ENCODE measurements around the gene AMER1. TPM values are rescaled to one million over a fixed set of nuclear protein-coding genes. Genes with fewer than 3 reads are reported as not detected.

AMER1 gene
- total RNA-seq, 1 experiment from 2014 or later: 6.5 TPM

GRCh38 chrX:64186974-64187761 lies 18.3 kb downstream of the AMER1 start:
- no peak for DNase-seq
- no TSS peak for BruUV-seq (replicated peaks)
- Histone ChIP-seq H2AFZ (no peak overlapping the region), H3K4me3 (no peak overlapping the region), H3F3A (ENCODE audit: insufficient read depth, low read depth) (no peaks in the 10 kb centered on the region), H3K9me3 (ENCODE audit: insufficient read depth, low read depth) (no peaks in the 10 kb centered on the region), H3K4me2 (no peak overlapping the region), H3K79me2 (ENCODE audit: low read depth) (no peaks in the 10 kb centered on the region), H4K20me1 (ENCODE audit: insufficient read depth) (no peaks in the 10 kb centered on the region), H3K4me1 (replicated peaks; ENCODE audit: insufficient read depth) (no peaks in the 10 kb centered on the region), H3K36me3 (ENCODE audit: low read depth) (no peaks in the 10 kb centered on the region), H3K9me2 (ENCODE audit: insufficient read depth) (no peaks in the 10 kb centered on the region), H3K27ac (no peak overlapping the region), H3K27me3 (ENCODE audit: insufficient read depth, low read depth) (no peaks in the 10 kb centered on the region)
- TF ChIP-seq EZH2 (IDR thresholded peaks at IDR 0.05; ENCODE audit: low read depth) (no peak), CTCF (conservative IDR thresholded peaks at IDR 0.05) (no peak)
- intact Hi-C loops (cut with micrococcal nuclease; ENCODE audit: unreplicated experiment): no loop called here
- ChIA-PET POLR2A (ENCODE audit: unreplicated experiment) (no interaction called here), CTCF (no interaction called here)

GRCh38 chrX:64184396-64184795 lies 21.1 kb downstream of the AMER1 start:
- no peaks in the 10 kb centered on the region for H3K9me3 ChIP-seq (ENCODE audit: insufficient read depth, low read depth)
- CTCF ChIA-PET: no interaction called here
- TF ChIP-seq EZH2 (IDR thresholded peaks at IDR 0.05; ENCODE audit: low read depth) (no peak), CTCF (conservative IDR thresholded peaks at IDR 0.05) (no peak)
- no peaks in the 10 kb centered on the region for H3K9me2 ChIP-seq (ENCODE audit: insufficient read depth)
- no peaks in the 10 kb centered on the region for H3F3A ChIP-seq (ENCODE audit: insufficient read depth, low read depth)
- no peaks in the 10 kb centered on the region for H4K20me1 ChIP-seq (ENCODE audit: insufficient read depth)
- no TSS peak for BruUV-seq (replicated peaks)
- H3K79me2 ChIP-seq (ENCODE audit: low read depth): no peaks in the 10 kb centered on the region
- no peak overlapping the region for H2AFZ ChIP-seq
- H3K4me3 ChIP-seq: no peak overlapping the region
- DNase-seq: no peak
- no peak overlapping the region for H3K27ac ChIP-seq
- POLR2A ChIA-PET (ENCODE audit: unreplicated experiment): no interaction called here
- H3K4me1 ChIP-seq (replicated peaks; ENCODE audit: insufficient read depth): no peaks in the 10 kb centered on the region
- no peak overlapping the region for H3K4me2 ChIP-seq
- intact Hi-C loops (cut with micrococcal nuclease; ENCODE audit: unreplicated experiment): no loop called here
- no peaks in the 10 kb centered on the region for H3K36me3 ChIP-seq (ENCODE audit: low read depth)
- no peaks in the 10 kb centered on the region for H3K27me3 ChIP-seq (ENCODE audit: insufficient read depth, low read depth)

GRCh38 chrX:64182208-64182607 lies 23.3 kb downstream of the AMER1 start:
- Histone ChIP-seq H2AFZ (no peak overlapping the region), H4K20me1 (ENCODE audit: insufficient read depth) (no peaks in the 10 kb centered on the region), H3K27me3 (ENCODE audit: insufficient read depth, low read depth) (no peaks in the 10 kb centered on the region), H3K9me2 (ENCODE audit: insufficient read depth) (no peaks in the 10 kb centered on the region), H3K79me2 (ENCODE audit: low read depth) (no peaks in the 10 kb centered on the region), H3K27ac (no peak overlapping the region), H3K4me3 (no peak overlapping the region), H3F3A (ENCODE audit: insufficient read depth, low read depth) (no peaks in the 10 kb centered on the region), H3K9me3 (ENCODE audit: insufficient read depth, low read depth) (no peaks in the 10 kb centered on the region), H3K36me3 (ENCODE audit: low read depth) (no peaks in the 10 kb centered on the region), H3K4me2 (no peak overlapping the region), H3K4me1 (replicated peaks; ENCODE audit: insufficient read depth) (no peaks in the 10 kb centered on the region)
- intact Hi-C loops (cut with micrococcal nuclease; ENCODE audit: unreplicated experiment): no loop called here
- ChIA-PET POLR2A (ENCODE audit: unreplicated experiment) (no interaction called here), CTCF (no interaction called here)
- DNase-seq: no peak
- no peak for TF ChIP-seq CTCF (conservative IDR thresholded peaks at IDR 0.05)
- no peak for TF ChIP-seq EZH2 (IDR thresholded peaks at IDR 0.05; ENCODE audit: low read depth)
- BruUV-seq (replicated peaks): no TSS peak

Data from PC-9 (cell line).